Neutrophil (primary cell): ENCODE data around the gene AGA.

Experiments used
- H3K27ac ChIP-seq: fragments of 200-600 bp; sonication (generic); 2 replicates; pipeline ENCODE4 v1.5.1; 2016; ENCODE audit warnings: mild to moderate bottlenecking, moderate library complexity
- H3K27me3 ChIP-seq: fragments of 200-600 bp; sonication (generic); 2 replicates; pipeline ENCODE4 v1.6.0; 2016; ENCODE audit warnings: mild to moderate bottlenecking
- H3K36me3 ChIP-seq: fragments of 200-600 bp; sonication (generic); 2 replicates; pipeline ENCODE4 v1.5.1; 2017
- H3K4me1 ChIP-seq, 2 experiments: fragments of 200-600 bp in 1 of 2; sonication (generic) in 1 of 2; 1 replicate in 1 of 2; 2 replicates in 1 of 2; pipeline versions ENCODE4 v1.5.1 to v1.6.1; 2013 to 2016; ENCODE audit warnings: low read depth in 1 of 2, low read length in 1 of 2, mild to moderate bottlenecking in 1 of 2, moderate library complexity in 1 of 2; ENCODE audit not compliant: control insufficient read depth in 1 of 2, insufficient read depth in 1 of 2
- H3K4me3 ChIP-seq, 2 experiments: fragments of 200-600 bp in 1 of 2; sonication (generic) in 1 of 2; 1 replicate in 1 of 2; 2 replicates in 1 of 2; pipeline ENCODE4 v1.5.1; 2013 to 2016; ENCODE audit warnings: low read depth in 1 of 2, low read length in 1 of 2, mild to moderate bottlenecking in 1 of 2, moderate library complexity in 1 of 2
- H3K9me3 ChIP-seq: fragments of 200-600 bp; sonication (generic); 2 replicates; pipeline ENCODE4 v1.5.1; 2016
- TF ChIP-seq, protein P1 (sequence below): fragments of 200-600 bp; sonication (generic); IDR thresholded peaks from 2 replicates; pipeline ENCODE4 v1.5.1; 2016; ENCODE audit warnings: antibody characterized with exemption

The AGA gene

DNA sequence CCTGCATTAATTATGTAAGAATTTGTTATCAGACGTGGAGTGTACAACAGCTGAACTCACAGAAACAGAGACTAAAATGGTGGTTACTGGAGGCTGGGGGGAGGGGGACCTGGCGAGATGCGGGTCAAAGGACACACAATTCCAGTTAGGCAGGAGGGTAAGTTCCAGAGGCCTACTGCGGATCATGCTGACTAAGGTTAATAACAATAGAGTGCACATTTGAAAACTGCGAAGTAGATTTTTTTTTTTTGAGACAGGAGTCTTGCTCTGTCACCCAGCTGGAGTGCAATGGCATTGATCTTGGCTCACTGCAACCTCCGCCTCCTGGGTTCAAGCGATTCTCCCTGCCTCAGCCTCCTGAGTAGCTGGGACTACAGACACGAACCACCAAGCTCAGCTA lies 7.6 kb downstream of the AGA start:
- Histone ChIP-seq H3K27ac (no peak overlapping the region), H3K36me3 (peaks cover 75% of the 10 kb centered on the region), H3K4me3 (no peak overlapping the region), H3K9me3 (no peaks in the 10 kb centered on the region), H3K4me1 (no peaks in the 10 kb centered on the region), H3K27me3 (no peaks in the 10 kb centered on the region)
- TF ChIP-seq, protein P1, sequence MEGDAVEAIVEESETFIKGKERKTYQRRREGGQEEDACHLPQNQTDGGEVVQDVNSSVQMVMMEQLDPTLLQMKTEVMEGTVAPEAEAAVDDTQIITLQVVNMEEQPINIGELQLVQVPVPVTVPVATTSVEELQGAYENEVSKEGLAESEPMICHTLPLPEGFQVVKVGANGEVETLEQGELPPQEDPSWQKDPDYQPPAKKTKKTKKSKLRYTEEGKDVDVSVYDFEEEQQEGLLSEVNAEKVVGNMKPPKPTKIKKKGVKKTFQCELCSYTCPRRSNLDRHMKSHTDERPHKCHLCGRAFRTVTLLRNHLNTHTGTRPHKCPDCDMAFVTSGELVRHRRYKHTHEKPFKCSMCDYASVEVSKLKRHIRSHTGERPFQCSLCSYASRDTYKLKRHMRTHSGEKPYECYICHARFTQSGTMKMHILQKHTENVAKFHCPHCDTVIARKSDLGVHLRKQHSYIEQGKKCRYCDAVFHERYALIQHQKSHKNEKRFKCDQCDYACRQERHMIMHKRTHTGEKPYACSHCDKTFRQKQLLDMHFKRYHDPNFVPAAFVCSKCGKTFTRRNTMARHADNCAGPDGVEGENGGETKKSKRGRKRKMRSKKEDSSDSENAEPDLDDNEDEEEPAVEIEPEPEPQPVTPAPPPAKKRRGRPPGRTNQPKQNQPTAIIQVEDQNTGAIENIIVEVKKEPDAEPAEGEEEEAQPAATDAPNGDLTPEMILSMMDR: no peak

DNA sequence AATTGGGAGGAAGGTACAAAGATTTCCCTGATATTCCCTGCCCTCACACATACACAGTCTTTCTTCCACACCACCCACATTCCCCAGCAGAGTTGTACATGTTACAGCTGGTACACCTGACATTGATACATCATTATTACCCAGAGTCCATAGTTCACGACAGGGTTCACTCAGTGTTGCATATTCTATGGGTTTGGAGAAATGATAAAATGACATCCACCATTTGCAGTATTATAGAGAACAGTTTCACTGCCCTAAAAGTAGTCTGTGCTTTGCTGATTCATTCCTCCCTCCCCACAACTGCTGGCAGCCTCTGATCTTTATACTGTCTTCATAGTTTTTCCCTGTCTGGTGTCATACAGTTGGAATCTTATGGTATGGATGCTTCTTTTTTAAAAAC lies 15.0 kb downstream of the AGA start:
- H3K4me1 ChIP-seq: no peaks in the 10 kb centered on the region
- H3K9me3 ChIP-seq: no peaks in the 10 kb centered on the region
- H3K4me3 ChIP-seq: no peak overlapping the region
- peaks cover 20% of the 10 kb centered on the region for H3K36me3 ChIP-seq
- TF ChIP-seq, protein P1: no peak
- H3K27ac ChIP-seq: no peak overlapping the region
- no peaks in the 10 kb centered on the region for H3K27me3 ChIP-seq

DNA sequence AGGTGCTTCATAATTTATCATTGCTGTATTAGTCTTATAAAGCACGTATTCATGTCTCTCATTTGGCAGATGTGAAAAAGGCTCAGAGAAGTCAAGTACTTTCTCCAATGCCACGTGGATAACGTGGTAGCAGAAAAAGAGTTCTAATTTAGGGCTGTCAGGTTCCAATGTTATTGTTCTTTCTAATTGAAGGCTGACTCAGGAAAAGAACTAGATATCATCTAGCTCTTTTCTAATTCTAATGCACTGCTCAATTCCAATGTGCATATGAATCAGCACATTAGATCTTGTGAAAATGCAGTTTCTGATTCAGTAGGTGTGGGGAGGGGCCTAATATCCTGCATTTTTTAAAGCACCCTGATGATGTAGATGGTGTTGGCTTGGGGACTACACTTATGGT lies 22.8 kb downstream of the AGA start:
- Histone ChIP-seq H3K9me3 (no peaks in the 10 kb centered on the region), H3K27me3 (no peaks in the 10 kb centered on the region), H3K36me3 (no peaks in the 10 kb centered on the region), H3K4me1 (no peaks in the 10 kb centered on the region), H3K27ac (no peak overlapping the region), H3K4me3 (no peak overlapping the region)
- TF ChIP-seq, protein P1: no peak

DNA sequence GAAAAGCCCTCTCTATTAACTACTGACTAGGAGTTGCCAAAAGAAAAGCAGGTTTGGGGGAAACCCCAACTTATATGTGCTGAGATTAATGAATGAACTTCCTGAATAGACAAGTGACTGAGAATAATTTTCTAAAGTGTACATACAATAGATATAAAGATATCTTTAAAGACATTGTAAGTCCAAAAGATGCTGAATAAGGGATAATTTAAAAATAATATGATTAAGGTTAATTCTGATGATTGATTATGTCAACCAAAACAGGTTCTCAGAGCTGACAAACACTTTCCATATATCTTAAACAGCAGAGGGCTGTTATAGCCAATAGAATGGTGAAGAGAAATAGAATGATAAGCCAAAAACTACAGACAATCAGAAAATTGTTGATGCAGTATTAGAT lies 28.6 kb downstream of the AGA start:
- Histone ChIP-seq H3K4me1 (no peaks in the 10 kb centered on the region), H3K4me3 (no peak overlapping the region), H3K27me3 (no peaks in the 10 kb centered on the region), H3K36me3 (no peaks in the 10 kb centered on the region), H3K9me3 (no peaks in the 10 kb centered on the region), H3K27ac (no peak overlapping the region)
- TF ChIP-seq, protein P1: no peak

DNA sequence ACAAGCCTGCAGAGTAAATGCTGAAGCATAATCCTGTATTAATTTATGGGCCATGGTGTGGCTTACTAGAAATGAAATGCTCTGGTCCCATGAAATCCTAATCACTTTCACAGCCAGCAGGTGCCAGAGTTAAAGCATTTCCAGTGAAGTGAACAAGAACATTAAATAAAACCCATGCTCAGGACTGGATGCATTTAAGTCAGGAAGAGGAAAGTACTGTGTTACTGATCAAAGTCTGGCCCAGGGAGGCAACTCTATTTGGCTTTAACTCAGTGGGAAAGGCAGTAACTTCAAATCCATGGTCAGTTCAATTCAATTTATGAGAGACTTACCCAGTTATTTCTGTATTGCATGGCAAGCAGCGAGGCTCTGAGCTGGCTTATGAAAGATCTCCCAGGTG lies 29.2 kb downstream of the AGA start:
- Histone ChIP-seq H3K4me1 (no peaks in the 10 kb centered on the region), H3K36me3 (no peaks in the 10 kb centered on the region), H3K9me3 (no peaks in the 10 kb centered on the region), H3K4me3 (no peak overlapping the region), H3K27ac (no peak overlapping the region), H3K27me3 (no peaks in the 10 kb centered on the region)
- TF ChIP-seq, protein P1: no peak

DNA sequence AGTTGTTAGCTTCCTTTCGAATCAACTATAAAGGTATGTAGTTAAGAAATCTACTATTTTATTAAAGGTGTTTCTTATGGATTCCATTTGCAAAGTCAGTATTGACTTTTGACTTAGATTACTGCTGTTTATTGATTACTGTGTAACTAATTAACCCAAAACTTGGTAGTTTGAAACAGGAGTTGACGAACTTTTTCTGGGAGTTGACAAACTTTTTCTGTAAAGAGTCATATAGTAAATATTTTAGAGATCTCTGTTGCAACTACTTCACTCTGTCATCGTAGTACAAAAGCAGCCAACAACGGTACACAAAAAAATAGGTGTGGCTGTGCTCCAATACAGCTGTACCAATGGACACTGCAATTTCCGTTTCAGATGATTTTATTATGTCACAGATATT lies 30.2 kb downstream of the AGA start:
- Histone ChIP-seq H3K36me3 (no peaks in the 10 kb centered on the region), H3K4me3 (no peak overlapping the region), H3K9me3 (no peaks in the 10 kb centered on the region), H3K4me1 (no peaks in the 10 kb centered on the region), H3K27ac (no peak overlapping the region), H3K27me3 (no peaks in the 10 kb centered on the region)
- TF ChIP-seq, protein P1: no peak
